Liver (tissue), 9 donors: ENCODE measurements around the gene CBLL1. TPM values are rescaled to one million over a fixed set of nuclear protein-coding genes. Genes with fewer than 3 reads are reported as not detected.

ENCODE experiments used
- DNase-seq: peaks from one replicate; pipeline ENCODE4 v3.0.0-alpha.2; 2017; ENCODE audit warnings: low spot score
- H3K27ac ChIP-seq, 2 donors: one replicate each; pipeline ENCODE4 v1.7.0; 2013; ENCODE audit warnings: inconsistent platforms in 2 of 2, low read length in 2 of 2, control low read depth in 1 of 2, low read depth in 1 of 2, mild to moderate bottlenecking in 1 of 2
- H3K27me3 ChIP-seq, 4 donors: one replicate each; pipeline versions ENCODE4 v1.6.1 to v1.7.0; 2013; ENCODE audit warnings: low read length in 3 of 4, inconsistent platforms in 1 of 4, mild to moderate bottlenecking in 1 of 4, moderate library complexity in 1 of 4; ENCODE audit not compliant: control insufficient read depth in 4 of 4, insufficient read depth in 4 of 4
- H3K36me3 ChIP-seq, 4 donors: one replicate each; pipeline versions ENCODE4 v1.6.1 to v1.7.0; 2013; ENCODE audit warnings: low read length in 3 of 4, mild to moderate bottlenecking in 3 of 4, low read depth in 1 of 4, moderate library complexity in 1 of 4; ENCODE audit not compliant: control insufficient read depth in 4 of 4, insufficient read depth in 3 of 4
- H3K4me1 ChIP-seq, 4 donors: one replicate each; pipeline versions ENCODE4 v1.6.1 to v1.7.0; 2013; ENCODE audit warnings: low read length in 3 of 4, mild to moderate bottlenecking in 3 of 4, moderate library complexity in 1 of 4; ENCODE audit not compliant: control insufficient read depth in 4 of 4, insufficient read depth in 4 of 4
- H3K4me3 ChIP-seq, 3 donors: one replicate each; pipeline versions ENCODE4 v1.6.1 to v1.7.0; 2013; ENCODE audit warnings: low read length in 3 of 3, control low read depth in 1 of 3, low read depth in 1 of 3, mild to moderate bottlenecking in 1 of 3
- H3K9ac ChIP-seq, 2 donors: one replicate each; pipeline ENCODE4 v1.7.0; 2013; ENCODE audit warnings: low read length in 2 of 2, mild to moderate bottlenecking in 2 of 2, moderate library complexity in 2 of 2, control low read depth in 1 of 2, low read depth in 1 of 2
- H3K9me3 ChIP-seq, 4 donors: one replicate each; pipeline versions ENCODE4 v1.6.1 to v1.7.0; 2013; ENCODE audit warnings: low read length in 3 of 4; ENCODE audit not compliant: control insufficient read depth in 4 of 4
- ATF3 ChIP-seq: IDR thresholded peaks from 2 replicates; pipeline ENCODE4 v1.6.1; 2016; ENCODE audit warnings: antibody characterized with exemption
- CTCF ChIP-seq: fragments of 150-350 bp; IDR thresholded peaks from 2 replicates; pipeline ENCODE4 v1.5.1; 2017; ENCODE audit warnings: improper control_type of control experiment, low read depth, low read length; ENCODE audit not compliant: missing input control
- GABPA ChIP-seq, 2 donors: IDR thresholded peaks in 1 of 2; conservative IDR thresholded peaks in 1 of 2; 2 replicates each; pipeline ENCODE4 v1.6.1; 2016; ENCODE audit warnings: antibody characterized with exemption in 2 of 2, mild to moderate bottlenecking in 1 of 2, moderate library complexity in 1 of 2
- HNF4G ChIP-seq: IDR thresholded peaks from 2 replicates; pipeline ENCODE4 v1.6.1; 2016; ENCODE audit warnings: antibody characterized with exemption
- JUND ChIP-seq, 2 donors: IDR thresholded peaks; 2 replicates each; pipeline ENCODE4 v1.6.1; 2016; ENCODE audit warnings: antibody characterized with exemption in 2 of 2
- MAX ChIP-seq: IDR thresholded peaks from 2 replicates; pipeline ENCODE4 v1.6.1; 2016; ENCODE audit warnings: antibody characterized with exemption
- RAD21 ChIP-seq, 2 donors: IDR thresholded peaks; 2 replicates each; pipeline ENCODE4 v1.6.1; 2016; ENCODE audit warnings: antibody characterized with exemption in 2 of 2, mild to moderate bottlenecking in 2 of 2
- REST ChIP-seq: IDR thresholded peaks from 2 replicates; pipeline ENCODE4 v1.6.1; 2016; ENCODE audit warnings: antibody characterized with exemption, mild to moderate bottlenecking
- RXRA ChIP-seq, 2 donors: IDR thresholded peaks; 2 replicates each; pipeline ENCODE4 v1.6.1; 2017 to 2018; ENCODE audit warnings: antibody characterized with exemption in 2 of 2, mild to moderate bottlenecking in 1 of 2
- TAF1 ChIP-seq: conservative IDR thresholded peaks from 2 replicates; pipeline ENCODE4 v1.6.1; 2016; ENCODE audit warnings: antibody characterized with exemption, mild to moderate bottlenecking
- YY1 ChIP-seq: IDR thresholded peaks from 2 replicates; pipeline ENCODE4 v1.6.1; 2016; ENCODE audit warnings: antibody characterized with exemption, mild to moderate bottlenecking
- ZBTB33 ChIP-seq: IDR thresholded peaks from 2 replicates; pipeline ENCODE4 v1.6.1; 2016; ENCODE audit warnings: antibody characterized with exemption
- WGBS: extraction: QIAGEN DNeasy Blood & Tissue Kit; methylation state at CpG from one replicate; pipeline ENCODE4 v1.1.7; 2013; 5-methylcytosine and 5-hydroxymethylcytosine counted together
- polyA plus RNA-seq, 2 donors: library from polyadenylated mRNA; stranded (reverse) in 1 of 2; unstranded in 1 of 2; fragments of 200-250 nt in 1 of 2; fragments of >200 nt in 1 of 2; fragmentation: Nextera tagmentation in 1 of 2; extraction: Ambion mirVana in 1 of 2; gene quantifications; one replicate each; pipeline versions ENCODE4 v1.2.1 to v1.2.3, GENCODE V29; 2013 to 2015
- total RNA-seq, 2 donors: library from RNA; depleted of rRNA; stranded (reverse); fragments of >200 nt; gene quantifications; one replicate each; pipeline ENCODE4 v1.2.3, GENCODE V29; 2014
- donor health status: healthy.
- donor health status: healthy.
- donor health status: healthy.
- donor health status: healthy.
- donor health status: healthy.

Gene CBLL1
- total and polyA plus RNA-seq, 4 donors: 5.2 to 17.0 (median 10.0) TPM

- Histone ChIP-seq H3K36me3 (no peaks in the 10 kb centered on the region), H3K27ac (no peak overlapping the region), H3K27me3 (no peaks in the 10 kb centered on the region), H3K9ac (no peak overlapping the region), H3K9me3 (no peaks in the 10 kb centered on the region), H3K4me1 (peaks cover 0 to 3% (median 1%) of the 10 kb centered on the region in 4 donors), H3K4me3 (no peak overlapping the region)
- no peak for DNase-seq
- no peak for TF ChIP-seq JUND (IDR thresholded peaks at IDR 0.05)
- no peak for TF ChIP-seq CTCF
- no peak for TF ChIP-seq TAF1
- no peak for TF ChIP-seq REST
- WGBS: 63% methylated on average over 2 of the region's 2 CpGs
These were observed 29.1 kb downstream of the CBLL1 start for GRCh38 chr7:107773027-107773426.

- Histone ChIP-seq H3K27ac (no peak overlapping the region), H3K9me3 (no peaks in the 10 kb centered on the region), H3K27me3 (no peaks in the 10 kb centered on the region), H3K4me1 (peaks cover 1 to 21% (median 14%) of the 10 kb centered on the region in 4 donors), H3K36me3 (no peaks in the 10 kb centered on the region), H3K4me3 (no peak overlapping the region), H3K9ac (no peak overlapping the region)
- DNase-seq: no peak
- WGBS: 86% methylated on average over 3 of the region's 3 CpGs
- TF ChIP-seq HNF4G (no peak), GABPA (IDR thresholded peaks at IDR 0.05 in 1 of 2, conservative IDR thresholded peaks at IDR 0.05 in 1 of 2) (no peak), MAX (no peak), YY1 (no peak), ZBTB33 (no peak), RAD21 (IDR thresholded peaks at IDR 0.05) (no peak), ATF3 (no peak), RXRA (IDR thresholded peaks at IDR 0.05) (no peak)
These were observed 33.8 kb downstream of the CBLL1 start for GRCh38 chr7:107777702-107778101.
